ENCODE results near the gene INSYN1. TPM values are rescaled to one million over a fixed set of nuclear protein-coding genes. Genes with fewer than 3 reads are reported as not detected.

Gene INSYN1
- total RNA-seq, 2 experiments from 2014 or later, result not detected

DNA sequence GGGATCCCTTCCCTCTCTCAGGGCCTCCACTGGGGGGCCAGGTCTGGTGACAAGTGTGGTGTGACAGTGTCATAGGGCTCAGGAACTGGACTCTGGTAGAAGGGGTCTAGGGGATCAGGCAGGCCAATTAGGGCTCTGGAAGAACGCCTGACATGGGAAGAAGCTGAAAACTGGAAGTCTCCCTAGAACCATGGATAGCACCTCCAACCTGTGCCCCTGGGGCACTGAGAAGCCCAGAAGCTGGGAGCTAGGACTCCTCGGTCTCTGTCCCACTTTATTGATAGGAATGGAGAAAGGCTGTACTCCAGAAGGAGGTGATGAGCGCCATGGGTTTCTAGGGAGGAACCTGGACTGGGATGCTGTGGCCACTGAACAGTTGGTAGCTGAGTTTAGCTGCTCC lies 30.7 kb downstream of the INSYN1 start:
- POLR2A ChIA-PET, result no interaction called here
- Histone ChIP-seq H3K9me3 (ENCODE audit: low read length) (no peaks in the 10 kb centered on the region), H3K27ac (ENCODE audit: low read depth, low read length, poor library complexity, severe bottlenecking) (no peak overlapping the region), H3K36me3 (ENCODE audit: insufficient read depth, low read length) (no peaks in the 10 kb centered on the region), H3K9me2 (ENCODE audit: insufficient read depth, low read length) (no peaks in the 10 kb centered on the region), H2AFZ (ENCODE audit: low read length) (no peak overlapping the region), H3K79me2 (ENCODE audit: insufficient read depth, low read depth, low read length) (no peaks in the 10 kb centered on the region), H3K4me2 (ENCODE audit: low read length) (no peak overlapping the region), H3K4me3 (ENCODE audit: low read depth, low read length, poor library complexity, severe bottlenecking) (no peak overlapping the region), H3K4me1 (ENCODE audit: insufficient read depth, low read length, poor library complexity, severe bottlenecking) (no peaks in the 10 kb centered on the region), H4K20me1 (ENCODE audit: insufficient read depth, low read length) (no peaks in the 10 kb centered on the region)
- no peak for TF ChIP-seq EZH2phosphoT487 (IDR thresholded peaks at IDR 0.05; ENCODE audit: borderline replicate concordance, low read depth, low read length)
- TF ChIP-seq, protein P1, sequence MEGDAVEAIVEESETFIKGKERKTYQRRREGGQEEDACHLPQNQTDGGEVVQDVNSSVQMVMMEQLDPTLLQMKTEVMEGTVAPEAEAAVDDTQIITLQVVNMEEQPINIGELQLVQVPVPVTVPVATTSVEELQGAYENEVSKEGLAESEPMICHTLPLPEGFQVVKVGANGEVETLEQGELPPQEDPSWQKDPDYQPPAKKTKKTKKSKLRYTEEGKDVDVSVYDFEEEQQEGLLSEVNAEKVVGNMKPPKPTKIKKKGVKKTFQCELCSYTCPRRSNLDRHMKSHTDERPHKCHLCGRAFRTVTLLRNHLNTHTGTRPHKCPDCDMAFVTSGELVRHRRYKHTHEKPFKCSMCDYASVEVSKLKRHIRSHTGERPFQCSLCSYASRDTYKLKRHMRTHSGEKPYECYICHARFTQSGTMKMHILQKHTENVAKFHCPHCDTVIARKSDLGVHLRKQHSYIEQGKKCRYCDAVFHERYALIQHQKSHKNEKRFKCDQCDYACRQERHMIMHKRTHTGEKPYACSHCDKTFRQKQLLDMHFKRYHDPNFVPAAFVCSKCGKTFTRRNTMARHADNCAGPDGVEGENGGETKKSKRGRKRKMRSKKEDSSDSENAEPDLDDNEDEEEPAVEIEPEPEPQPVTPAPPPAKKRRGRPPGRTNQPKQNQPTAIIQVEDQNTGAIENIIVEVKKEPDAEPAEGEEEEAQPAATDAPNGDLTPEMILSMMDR (conservative IDR thresholded peaks at IDR 0.05; ENCODE audit: low read length), result no peak
- BruUV-seq (replicated peaks), result no TSS peak
- DNase-seq (ENCODE audit: low spot score), result no peak
- intact Hi-C loops (cut with micrococcal nuclease; ENCODE audit: unreplicated experiment), result no loop called here
- CTCF ChIA-PET (ENCODE audit: unreplicated experiment), result no interaction called here

DNA sequence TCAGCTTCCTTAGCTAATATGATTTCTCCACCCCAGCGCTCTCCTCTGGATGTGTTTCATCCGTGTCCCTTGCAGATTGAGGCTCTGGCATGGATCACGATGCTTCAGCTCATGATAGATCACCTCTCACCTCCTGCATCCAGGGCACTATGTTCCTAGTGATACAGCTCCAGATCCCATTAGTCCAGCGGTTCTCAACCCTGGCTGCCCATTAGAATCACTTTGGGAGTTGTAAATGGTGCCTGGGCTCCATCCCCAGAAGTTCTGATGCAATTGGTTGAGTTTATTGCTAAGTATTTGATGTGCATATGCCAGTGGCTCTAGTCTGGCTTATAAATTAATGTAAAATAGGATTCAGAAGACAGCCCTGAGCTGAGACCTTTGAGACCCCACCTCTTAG lies 34.5 kb downstream of the INSYN1 start:
- Histone ChIP-seq H3K9me2 (ENCODE audit: insufficient read depth, low read length) (no peaks in the 10 kb centered on the region), H3K27ac (ENCODE audit: low read depth, low read length, poor library complexity, severe bottlenecking) (no peak overlapping the region), H3K4me2 (ENCODE audit: low read length) (no peak overlapping the region), H3K36me3 (ENCODE audit: insufficient read depth, low read length) (no peaks in the 10 kb centered on the region), H3K79me2 (ENCODE audit: insufficient read depth, low read depth, low read length) (no peaks in the 10 kb centered on the region), H3K4me1 (ENCODE audit: insufficient read depth, low read length, poor library complexity, severe bottlenecking) (no peaks in the 10 kb centered on the region), H3K9me3 (ENCODE audit: low read length) (no peaks in the 10 kb centered on the region), H2AFZ (ENCODE audit: low read length) (no peak overlapping the region), H4K20me1 (ENCODE audit: insufficient read depth, low read length) (no peaks in the 10 kb centered on the region), H3K4me3 (ENCODE audit: low read depth, low read length, poor library complexity, severe bottlenecking) (no peak overlapping the region)
- DNase-seq (ENCODE audit: low spot score), result no peak
- BruUV-seq (replicated peaks), result no TSS peak
- CTCF ChIA-PET (ENCODE audit: unreplicated experiment), result no interaction called here
- TF ChIP-seq, protein P1 (conservative IDR thresholded peaks at IDR 0.05; ENCODE audit: low read length), result no peak
- TF ChIP-seq EZH2phosphoT487 (IDR thresholded peaks at IDR 0.05; ENCODE audit: borderline replicate concordance, low read depth, low read length), result no peak
- POLR2A ChIA-PET, result no interaction called here
- intact Hi-C loops (cut with micrococcal nuclease; ENCODE audit: unreplicated experiment), result no loop called here

GRCh38 chr15:73717802-73718201 lies 35.3 kb downstream of the INSYN1 start:
- Histone ChIP-seq H3K9me3 (ENCODE audit: low read length) (no peaks in the 10 kb centered on the region), H3K4me3 (ENCODE audit: low read depth, low read length, poor library complexity, severe bottlenecking) (no peak overlapping the region), H4K20me1 (ENCODE audit: insufficient read depth, low read length) (no peaks in the 10 kb centered on the region), H3K4me2 (ENCODE audit: low read length) (no peak overlapping the region), H3K27ac (ENCODE audit: low read depth, low read length, poor library complexity, severe bottlenecking) (no peak overlapping the region), H3K9me2 (ENCODE audit: insufficient read depth, low read length) (no peaks in the 10 kb centered on the region), H3K4me1 (ENCODE audit: insufficient read depth, low read length, poor library complexity, severe bottlenecking) (no peaks in the 10 kb centered on the region), H3K79me2 (ENCODE audit: insufficient read depth, low read depth, low read length) (no peaks in the 10 kb centered on the region), H2AFZ (ENCODE audit: low read length) (no peak overlapping the region), H3K36me3 (ENCODE audit: insufficient read depth, low read length) (no peaks in the 10 kb centered on the region)
- no peak for TF ChIP-seq EZH2phosphoT487 (IDR thresholded peaks at IDR 0.05; ENCODE audit: borderline replicate concordance, low read depth, low read length)
- TF ChIP-seq, protein P1 (conservative IDR thresholded peaks at IDR 0.05; ENCODE audit: low read length), result peak; percentile 38; the same call in 1 of the 2 replicates
- DNase-seq (ENCODE audit: low spot score), result no peak
- no TSS peak for BruUV-seq (replicated peaks)
- intact Hi-C loops (cut with micrococcal nuclease; ENCODE audit: unreplicated experiment), result no loop called here
- ChIA-PET CTCF (ENCODE audit: unreplicated experiment) (no interaction called here), POLR2A (no interaction called here)
